Smooth muscle cell (in vitro differentiated cells): ENCODE results near the gene SYNDIG1L. TPM values are rescaled to one million over a fixed set of nuclear protein-coding genes. Genes with fewer than 3 reads are reported as not detected.

Experiments
- DNase-seq: peaks from one replicate; lab custom pipeline; 2025; ENCODE audit not compliant: unreplicated experiment; lab: John Stamatoyannopoulos, UW
- H2AFZ ChIP-seq: fragments of 200-600 bp; sonication (generic); 2 replicates; pipeline ENCODE4 v1.6.0; 2016; ENCODE audit warnings: antibody characterized with exemption, low read depth, mild to moderate bottlenecking
- H3F3A ChIP-seq: fragments of 200-600 bp; sonication (generic); 2 replicates; pipeline ENCODE4 v1.6.0; 2017; ENCODE audit warnings: antibody characterized with exemption, low read depth
- H3K27ac ChIP-seq: fragments of 200-600 bp; sonication (generic); 2 replicates; pipeline ENCODE4 v1.5.1; 2016; ENCODE audit warnings: low read depth, mild to moderate bottlenecking
- H3K27me3 ChIP-seq: fragments of 200-600 bp; sonication (generic); 2 replicates; pipeline ENCODE4 v1.6.1; 2016; ENCODE audit warnings: low read depth, mild to moderate bottlenecking
- H3K36me3 ChIP-seq: fragments of 200-600 bp; sonication (generic); 2 replicates; pipeline ENCODE4 v1.5.1; 2016; ENCODE audit warnings: low read depth
- H3K4me1 ChIP-seq: fragments of 200-600 bp; sonication (generic); 2 replicates; pipeline ENCODE4 v1.5.1; 2016; ENCODE audit warnings: low read depth
- H3K4me2 ChIP-seq: fragments of 200-600 bp; sonication (generic); 2 replicates; pipeline ENCODE4 v1.6.0; 2016; ENCODE audit warnings: mild to moderate bottlenecking
- H3K4me3 ChIP-seq: fragments of 200-600 bp; sonication (generic); 2 replicates; pipeline ENCODE4 v1.5.1; 2016; ENCODE audit warnings: mild to moderate bottlenecking
- H3K79me2 ChIP-seq: fragments of 200-600 bp; sonication (generic); 2 replicates; pipeline ENCODE4 v1.6.0; 2016; ENCODE audit warnings: low read depth, mild to moderate bottlenecking
- H3K9ac ChIP-seq: fragments of 200-600 bp; sonication (generic); 2 replicates; pipeline ENCODE4 v1.6.0; 2016; ENCODE audit warnings: low read depth
- H3K9me3 ChIP-seq: fragments of 200-600 bp; sonication (generic); replicated peaks from 2 replicates; pipeline ENCODE4 v1.5.1; 2016; ENCODE audit warnings: low read depth
- H4K20me1 ChIP-seq: fragments of 200-600 bp; sonication (generic); 2 replicates; pipeline ENCODE4 v1.6.0; 2016; ENCODE audit warnings: low read depth
- WGBS: methylation state at CpG from one replicate; pipeline ENCODE4 v1.1.7; 2016; ENCODE audit warnings: low lambda C conversion rate; 5-methylcytosine and 5-hydroxymethylcytosine counted together
- polyA plus RNA-seq: library from polyadenylated mRNA; unstranded; fragments of >200 nt; fragmentation: Nextera tagmentation; extraction: Ambion mirVana; gene quantifications from 2 replicates; pipeline ENCODE4 v1.2.1, GENCODE V29; 2016
- total RNA-seq: library from RNA; depleted of rRNA; stranded (reverse); fragments of >200 nt; gene quantifications from 2 replicates; pipeline ENCODE4 v1.2.3, GENCODE V29; 2014
- TF ChIP-seq, protein P1 (sequence below): fragments of 200-600 bp; sonication (generic); IDR thresholded peaks from 2 replicates; pipeline ENCODE4 v1.5.1; 2017; ENCODE audit warnings: borderline replicate concordance, mild to moderate bottlenecking, antibody characterized with exemption; ENCODE audit not compliant: insufficient read depth, poor library complexity, severe bottlenecking

SYNDIG1L gene
- total and polyA plus RNA-seq, 2 experiments from 2014 or later: not detected

DNA sequence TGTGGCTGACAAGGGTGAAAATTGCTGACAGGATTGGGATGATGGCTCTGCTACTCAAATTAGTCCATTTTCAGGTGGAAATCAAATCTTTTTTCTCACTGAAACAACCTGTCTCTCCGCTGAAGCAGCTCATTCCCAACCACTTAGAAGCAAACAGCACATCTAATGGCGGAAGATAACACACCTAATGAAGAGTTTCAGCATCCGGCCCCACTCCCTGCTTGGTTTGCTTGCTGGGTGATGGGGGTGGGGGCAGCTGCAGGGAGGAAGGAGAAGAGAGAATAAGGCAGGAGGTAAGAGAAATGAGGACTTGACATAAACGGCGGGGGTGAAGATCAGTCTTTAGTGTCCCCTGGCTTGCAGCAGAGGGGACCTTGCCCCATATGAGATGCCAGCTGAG lies 4.0 kb downstream of the SYNDIG1L start:
- 94% methylated on average over 5 of the region's 5 CpGs for WGBS
- H3K79me2 ChIP-seq: no peaks in the 10 kb centered on the region
- no peak overlapping the region for H2AFZ ChIP-seq
- H3K4me1 ChIP-seq: peaks cover 16% of the 10 kb centered on the region
- H3K9ac ChIP-seq: no peak overlapping the region
- H3K36me3 ChIP-seq: no peaks in the 10 kb centered on the region
- H3K4me2 ChIP-seq: no peak overlapping the region
- H3K27ac ChIP-seq: no peak overlapping the region
- no peak overlapping the region for H3K4me3 ChIP-seq
- H4K20me1 ChIP-seq: no peaks in the 10 kb centered on the region
- no peaks in the 10 kb centered on the region for H3K9me3 ChIP-seq
- TF ChIP-seq, protein P1, sequence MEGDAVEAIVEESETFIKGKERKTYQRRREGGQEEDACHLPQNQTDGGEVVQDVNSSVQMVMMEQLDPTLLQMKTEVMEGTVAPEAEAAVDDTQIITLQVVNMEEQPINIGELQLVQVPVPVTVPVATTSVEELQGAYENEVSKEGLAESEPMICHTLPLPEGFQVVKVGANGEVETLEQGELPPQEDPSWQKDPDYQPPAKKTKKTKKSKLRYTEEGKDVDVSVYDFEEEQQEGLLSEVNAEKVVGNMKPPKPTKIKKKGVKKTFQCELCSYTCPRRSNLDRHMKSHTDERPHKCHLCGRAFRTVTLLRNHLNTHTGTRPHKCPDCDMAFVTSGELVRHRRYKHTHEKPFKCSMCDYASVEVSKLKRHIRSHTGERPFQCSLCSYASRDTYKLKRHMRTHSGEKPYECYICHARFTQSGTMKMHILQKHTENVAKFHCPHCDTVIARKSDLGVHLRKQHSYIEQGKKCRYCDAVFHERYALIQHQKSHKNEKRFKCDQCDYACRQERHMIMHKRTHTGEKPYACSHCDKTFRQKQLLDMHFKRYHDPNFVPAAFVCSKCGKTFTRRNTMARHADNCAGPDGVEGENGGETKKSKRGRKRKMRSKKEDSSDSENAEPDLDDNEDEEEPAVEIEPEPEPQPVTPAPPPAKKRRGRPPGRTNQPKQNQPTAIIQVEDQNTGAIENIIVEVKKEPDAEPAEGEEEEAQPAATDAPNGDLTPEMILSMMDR: no peak
- H3K27me3 ChIP-seq: peaks cover 95% of the 10 kb centered on the region
- no peaks in the 10 kb centered on the region for H3F3A ChIP-seq
- no peak for DNase-seq

GRCh38 chr14:74419086-74419485 lies 6.9 kb downstream of the SYNDIG1L start:
- no peak overlapping the region for H2AFZ ChIP-seq
- no peaks in the 10 kb centered on the region for H3F3A ChIP-seq
- no peaks in the 10 kb centered on the region for H4K20me1 ChIP-seq
- H3K9me3 ChIP-seq: no peaks in the 10 kb centered on the region
- peaks cover 97% of the 10 kb centered on the region for H3K27me3 ChIP-seq
- H3K27ac ChIP-seq: no peak overlapping the region
- H3K4me1 ChIP-seq: peaks cover 30% of the 10 kb centered on the region
- H3K4me2 ChIP-seq: no peak overlapping the region
- DNase-seq: no peak
- H3K9ac ChIP-seq: no peak overlapping the region
- no peak overlapping the region for H3K4me3 ChIP-seq
- TF ChIP-seq, protein P1: no peak
- WGBS: 61% methylated on average over 5 of the region's 5 CpGs
- no peaks in the 10 kb centered on the region for H3K79me2 ChIP-seq
- H3K36me3 ChIP-seq: no peaks in the 10 kb centered on the region

GRCh38 chr14:74418031-74418430 lies 8.0 kb downstream of the SYNDIG1L start:
- TF ChIP-seq, protein P1: no peak
- Histone ChIP-seq H3F3A (no peaks in the 10 kb centered on the region), H3K79me2 (no peaks in the 10 kb centered on the region), H3K36me3 (no peaks in the 10 kb centered on the region), H3K27ac (no peak overlapping the region), H2AFZ (no peak overlapping the region), H3K4me2 (no peak overlapping the region), H3K4me3 (no peak overlapping the region), H3K9ac (no peak overlapping the region), H3K9me3 (no peaks in the 10 kb centered on the region), H3K4me1 (peaks cover 33% of the 10 kb centered on the region), H3K27me3 (peaks cover 99% of the 10 kb centered on the region), H4K20me1 (no peaks in the 10 kb centered on the region)
- DNase-seq: no peak
- WGBS: 47% methylated on average over 8 of the region's 8 CpGs

GRCh38 chr14:74417611-74418010 lies 8.4 kb downstream of the SYNDIG1L start:
- no peaks in the 10 kb centered on the region for H3K36me3 ChIP-seq
- H3K27ac ChIP-seq: no peak overlapping the region
- no peak for DNase-seq
- TF ChIP-seq, protein P1: no peak
- peaks cover 33% of the 10 kb centered on the region for H3K4me1 ChIP-seq
- 28% methylated on average over 3 of the region's 3 CpGs for WGBS
- H3K79me2 ChIP-seq: no peaks in the 10 kb centered on the region
- H3K9ac ChIP-seq: no peak overlapping the region
- H3K27me3 ChIP-seq: peaks cover 99% of the 10 kb centered on the region
- H3K4me3 ChIP-seq: no peak overlapping the region
- no peak overlapping the region for H2AFZ ChIP-seq
- H3K9me3 ChIP-seq: no peaks in the 10 kb centered on the region
- H4K20me1 ChIP-seq: no peaks in the 10 kb centered on the region
- H3F3A ChIP-seq: no peaks in the 10 kb centered on the region
- no peak overlapping the region for H3K4me2 ChIP-seq
